SJSA1 (cell line): ENCODE measurements around the gene UGT1A5. TPM values are rescaled to one million over a fixed set of nuclear protein-coding genes. Genes with fewer than 3 reads are reported as not detected.
A peak's percentile ranks its signal among the peaks of the same experiment; 100 is the strongest.

ENCODE experiments used
- DNase-seq, 2 experiments: peaks; one replicate each; pipeline ENCODE4 v3.0.0-alpha.2; 2015 to 2020; ENCODE audit warnings: low spot score in 2 of 2, low read depth in 1 of 2
- H3K27ac ChIP-seq: fragments of 250-450 bp; sonication (Bioruptor Pico); 2 replicates; pipeline ENCODE4 v1.5.1; 2020; ENCODE audit warnings: mild to moderate bottlenecking, moderate library complexity
- H3K27me3 ChIP-seq: fragments of 250-450 bp; sonication (Bioruptor Pico); replicated peaks from 2 replicates; pipeline ENCODE4 v1.5.1; 2020; ENCODE audit warnings: mild to moderate bottlenecking, moderate library complexity
- H3K36me3 ChIP-seq: fragments of 250-450 bp; sonication (Bioruptor Pico); 2 replicates; pipeline ENCODE4 v1.5.1; 2020; ENCODE audit warnings: mild to moderate bottlenecking
- H3K4me1 ChIP-seq: fragments of 250-450 bp; sonication (Bioruptor Pico); replicated peaks from 2 replicates; pipeline ENCODE4 v1.6.1; 2021; ENCODE audit warnings: mild to moderate bottlenecking
- H3K4me3 ChIP-seq: fragments of 250-450 bp; sonication (Bioruptor Pico); 2 replicates; pipeline ENCODE4 v1.5.1; 2020; ENCODE audit warnings: mild to moderate bottlenecking
- H3K9me3 ChIP-seq: fragments of 250-450 bp; sonication (Bioruptor Pico); replicated peaks from 2 replicates; pipeline ENCODE4 v1.5.1; 2020; ENCODE audit warnings: mild to moderate bottlenecking
- total RNA-seq: library from RNA; depleted of rRNA; stranded (reverse); fragments of >200 nt; shearing (Covaris generic); gene quantifications from 2 replicates; pipeline ENCODE4 v1.2.3, GENCODE V29; 2014

Gene UGT1A5
- total RNA-seq, 1 experiment from 2014 or later, result not detected

DNA sequence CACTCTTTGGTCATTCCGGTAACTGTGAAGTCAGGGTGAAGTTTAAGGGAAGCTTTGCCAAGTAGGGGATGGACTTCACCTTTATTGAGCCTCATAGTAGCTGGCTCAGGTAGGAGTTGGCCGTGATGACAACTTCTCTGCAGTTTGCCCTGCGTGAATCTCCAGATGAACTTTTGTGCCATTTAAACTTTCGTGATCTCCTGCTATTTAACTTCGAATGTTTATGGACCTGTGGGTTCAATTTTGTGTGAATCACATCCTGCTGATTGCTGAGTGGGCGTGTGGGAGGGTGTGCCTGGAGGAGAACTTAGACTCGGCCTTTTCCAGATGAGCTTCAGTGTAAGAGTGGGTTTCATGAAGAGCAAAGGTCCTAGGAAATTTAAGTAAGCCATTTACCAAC is 51.6 kb downstream of the UGT1A5 start:
- Histone ChIP-seq H3K27ac (no peak overlapping the region), H3K9me3 (no peaks in the 10 kb centered on the region; the same call in 1 of the 2 replicates), H3K4me3 (no peak overlapping the region), H3K36me3 (no peaks in the 10 kb centered on the region), H3K4me1 (peaks cover 13% of the 10 kb centered on the region), H3K27me3 (no peaks in the 10 kb centered on the region)
- peak in 1 of 2 experiments; percentile 37 for DNase-seq

DNA sequence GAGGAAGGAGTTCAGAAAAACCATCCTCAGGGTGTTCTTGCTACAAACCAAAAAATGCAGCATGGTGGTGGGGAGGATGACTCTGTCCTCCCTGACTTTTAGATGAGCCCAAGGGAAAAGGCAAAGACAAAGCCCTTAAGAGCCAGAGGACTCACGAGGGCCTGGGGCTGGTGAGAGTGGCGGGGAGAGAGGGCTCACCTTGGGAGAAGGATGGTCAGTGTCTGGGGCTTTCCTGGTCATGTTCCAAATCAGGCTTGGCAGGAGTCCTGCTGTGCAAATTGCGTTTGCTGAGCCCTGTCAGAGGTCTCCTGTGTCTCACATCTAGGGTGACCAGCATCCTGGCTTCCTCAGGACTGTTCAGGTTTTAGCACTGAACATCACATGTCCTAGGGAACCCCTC is 52.1 kb downstream of the UGT1A5 start:
- DNase-seq, result no peak
- Histone ChIP-seq H3K27me3 (no peaks in the 10 kb centered on the region), H3K9me3 (no peaks in the 10 kb centered on the region; the same call in 1 of the 2 replicates), H3K4me3 (no peak overlapping the region), H3K27ac (no peak overlapping the region), H3K36me3 (no peaks in the 10 kb centered on the region), H3K4me1 (peaks cover 13% of the 10 kb centered on the region)

DNA sequence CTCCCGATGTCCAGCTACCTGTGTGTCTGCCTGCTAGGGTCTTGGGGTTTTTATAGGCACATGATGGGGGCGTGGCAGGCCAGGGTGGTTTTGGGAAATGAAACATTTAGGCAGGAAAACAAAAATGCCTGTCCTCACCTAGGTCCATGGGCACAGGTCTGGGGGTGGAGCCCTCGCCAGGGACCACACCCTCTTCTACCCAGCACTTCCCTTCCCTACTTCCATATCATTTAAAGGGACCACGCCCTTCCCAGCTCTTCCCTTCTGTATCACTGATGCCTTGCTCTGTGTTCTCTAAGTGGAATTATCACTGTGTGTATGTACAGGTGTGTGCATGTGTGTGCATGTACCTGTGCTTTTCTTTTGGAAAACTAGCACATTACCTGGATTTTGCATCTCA is 53.7 kb downstream of the UGT1A5 start:
- no peak overlapping the region for H3K27ac ChIP-seq

DNA sequence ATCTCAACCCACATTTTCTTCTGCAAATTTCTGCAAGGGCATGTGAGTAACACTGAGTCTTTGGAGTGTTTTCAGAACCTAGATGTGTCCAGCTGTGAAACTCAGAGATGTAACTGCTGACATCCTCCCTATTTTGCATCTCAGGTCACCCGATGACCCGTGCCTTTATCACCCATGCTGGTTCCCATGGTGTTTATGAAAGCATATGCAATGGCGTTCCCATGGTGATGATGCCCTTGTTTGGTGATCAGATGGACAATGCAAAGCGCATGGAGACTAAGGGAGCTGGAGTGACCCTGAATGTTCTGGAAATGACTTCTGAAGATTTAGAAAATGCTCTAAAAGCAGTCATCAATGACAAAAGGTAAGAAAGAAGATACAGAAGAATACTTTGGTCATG is 55.4 kb downstream of the UGT1A5 start:
- Histone ChIP-seq H3K27ac (no peak overlapping the region), H3K4me1 (peaks cover 13% of the 10 kb centered on the region), H3K27me3 (no peaks in the 10 kb centered on the region), H3K36me3 (no peaks in the 10 kb centered on the region), H3K4me3 (no peak overlapping the region), H3K9me3 (no peaks in the 10 kb centered on the region; the same call in 1 of the 2 replicates)
- no peak for DNase-seq

More for the DNA sequence above, 53.7 kb downstream of the UGT1A5 start:
- Histone ChIP-seq H3K36me3 (no peaks in the 10 kb centered on the region), H3K27me3 (no peaks in the 10 kb centered on the region), H3K9me3 (no peaks in the 10 kb centered on the region; the same call in 1 of the 2 replicates), H3K4me3 (no peak overlapping the region), H3K4me1 (peaks cover 13% of the 10 kb centered on the region)
- no peak for DNase-seq

DNA sequence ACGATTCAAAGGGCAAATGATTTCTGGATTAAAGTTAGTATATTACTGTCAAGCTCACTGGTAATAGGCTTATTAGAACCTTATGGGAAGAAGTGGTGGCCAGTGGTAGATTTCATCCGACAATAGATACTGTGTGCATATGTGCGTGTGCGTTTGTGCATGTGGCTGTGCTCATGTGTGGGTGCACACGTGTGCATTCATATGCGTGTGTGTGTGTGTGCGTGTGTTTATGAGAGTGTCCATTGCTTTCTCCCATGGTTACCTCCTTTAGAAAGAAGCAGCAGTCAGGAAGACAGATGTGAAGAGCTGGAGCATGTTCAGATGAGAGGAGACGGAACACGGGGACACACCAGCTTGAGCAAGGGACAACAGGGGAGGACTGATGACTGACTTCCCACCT is 56.6 kb downstream of the UGT1A5 start:
- DNase-seq, result no peak
- H3K36me3 ChIP-seq, result no peaks in the 10 kb centered on the region
- no peak overlapping the region for H3K4me3 ChIP-seq
- H3K9me3 ChIP-seq, result no peaks in the 10 kb centered on the region; the same call in 1 of the 2 replicates
- H3K27ac ChIP-seq, result no peak overlapping the region
- no peaks in the 10 kb centered on the region for H3K27me3 ChIP-seq
- H3K4me1 ChIP-seq, result peaks cover 6% of the 10 kb centered on the region

DNA sequence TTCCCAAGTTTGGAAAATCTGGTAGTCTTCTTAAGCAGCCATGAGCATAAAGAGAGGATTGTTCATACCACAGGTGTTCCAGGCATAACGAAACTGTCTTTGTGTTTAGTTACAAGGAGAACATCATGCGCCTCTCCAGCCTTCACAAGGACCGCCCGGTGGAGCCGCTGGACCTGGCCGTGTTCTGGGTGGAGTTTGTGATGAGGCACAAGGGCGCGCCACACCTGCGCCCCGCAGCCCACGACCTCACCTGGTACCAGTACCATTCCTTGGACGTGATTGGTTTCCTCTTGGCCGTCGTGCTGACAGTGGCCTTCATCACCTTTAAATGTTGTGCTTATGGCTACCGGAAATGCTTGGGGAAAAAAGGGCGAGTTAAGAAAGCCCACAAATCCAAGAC is 59.4 kb downstream of the UGT1A5 start:
- Histone ChIP-seq H3K27me3 (no peaks in the 10 kb centered on the region), H3K4me3 (no peak overlapping the region), H3K4me1 (no peaks in the 10 kb centered on the region), H3K27ac (no peak overlapping the region), H3K9me3 (peaks cover 2% of the 10 kb centered on the region; the same call in 1 of the 2 replicates), H3K36me3 (no peaks in the 10 kb centered on the region)
- no peak for DNase-seq

DNA sequence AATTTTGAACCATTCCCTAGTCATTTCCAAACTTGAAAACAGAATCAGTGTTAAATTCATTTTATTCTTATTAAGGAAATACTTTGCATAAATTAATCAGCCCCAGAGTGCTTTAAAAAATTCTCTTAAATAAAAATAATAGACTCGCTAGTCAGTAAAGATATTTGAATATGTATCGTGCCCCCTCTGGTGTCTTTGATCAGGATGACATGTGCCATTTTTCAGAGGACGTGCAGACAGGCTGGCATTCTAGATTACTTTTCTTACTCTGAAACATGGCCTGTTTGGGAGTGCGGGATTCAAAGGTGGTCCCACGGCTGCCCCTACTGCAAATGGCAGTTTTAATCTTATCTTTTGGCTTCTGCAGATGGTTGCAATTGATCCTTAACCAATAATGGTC is 59.9 kb downstream of the UGT1A5 start:
- no peak overlapping the region for H3K27ac ChIP-seq
- H3K9me3 ChIP-seq, result peaks cover 3% of the 10 kb centered on the region; the same call in 1 of the 2 replicates
- H3K4me3 ChIP-seq, result no peak overlapping the region
- H3K36me3 ChIP-seq, result no peaks in the 10 kb centered on the region
- DNase-seq, result no peak
- H3K4me1 ChIP-seq, result no peaks in the 10 kb centered on the region
- no peaks in the 10 kb centered on the region for H3K27me3 ChIP-seq

DNA sequence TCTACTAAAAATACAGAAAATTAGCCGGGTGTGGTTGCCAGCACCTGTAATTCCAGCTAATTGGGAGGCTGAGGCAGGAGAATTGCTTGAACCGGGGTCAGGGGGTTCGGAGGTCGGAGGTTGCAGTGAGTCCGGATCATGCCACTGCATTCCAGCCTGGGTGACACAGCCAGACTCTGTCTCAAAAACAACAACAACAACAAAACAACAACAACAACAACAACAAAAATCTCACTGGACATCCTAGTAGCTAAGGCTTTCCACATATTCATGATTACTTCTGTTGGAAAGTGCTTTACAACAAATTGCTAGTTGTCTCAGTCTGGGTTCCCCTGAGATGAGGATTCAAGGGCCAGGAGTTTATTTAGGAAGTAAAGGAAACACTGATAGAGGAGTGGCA is 61.1 kb downstream of the UGT1A5 start:
- H3K9me3 ChIP-seq, result peaks cover 3% of the 10 kb centered on the region; the same call in 1 of the 2 replicates
- no peaks in the 10 kb centered on the region for H3K4me1 ChIP-seq
- H3K4me3 ChIP-seq, result no peak overlapping the region
- no peaks in the 10 kb centered on the region for H3K36me3 ChIP-seq
- no peaks in the 10 kb centered on the region for H3K27me3 ChIP-seq
- DNase-seq, result no peak
- no peak overlapping the region for H3K27ac ChIP-seq

DNA sequence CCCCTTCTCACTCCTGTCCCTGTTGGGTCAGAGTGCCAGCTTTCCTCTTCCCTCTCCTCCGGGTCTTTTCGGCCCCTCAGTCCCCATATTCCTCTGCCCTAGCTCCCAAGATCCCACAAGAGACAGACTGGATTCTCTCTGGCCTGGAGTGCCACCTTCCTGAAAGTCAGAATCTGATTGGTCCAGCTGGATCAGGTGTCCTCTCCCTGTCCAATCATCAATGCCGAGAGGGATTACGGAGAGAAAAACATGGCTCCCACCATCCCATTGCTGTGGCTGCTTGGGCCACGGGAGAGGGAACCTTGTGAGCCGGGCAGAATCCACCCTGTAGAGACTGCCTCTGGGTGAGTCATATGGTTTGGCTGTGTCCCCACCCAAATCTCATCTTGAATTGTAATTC is 62.7 kb downstream of the UGT1A5 start:
- DNase-seq, result no peak
- no peaks in the 10 kb centered on the region for H3K36me3 ChIP-seq
- H3K9me3 ChIP-seq, result 0 out of 2 replicates have a peak, but pooled peaks cover 3% of the 10 kb centered on the region
- H3K27ac ChIP-seq, result no peak overlapping the region
- H3K4me3 ChIP-seq, result no peak overlapping the region
- no peaks in the 10 kb centered on the region for H3K4me1 ChIP-seq
- H3K27me3 ChIP-seq, result no peaks in the 10 kb centered on the region

DNA sequence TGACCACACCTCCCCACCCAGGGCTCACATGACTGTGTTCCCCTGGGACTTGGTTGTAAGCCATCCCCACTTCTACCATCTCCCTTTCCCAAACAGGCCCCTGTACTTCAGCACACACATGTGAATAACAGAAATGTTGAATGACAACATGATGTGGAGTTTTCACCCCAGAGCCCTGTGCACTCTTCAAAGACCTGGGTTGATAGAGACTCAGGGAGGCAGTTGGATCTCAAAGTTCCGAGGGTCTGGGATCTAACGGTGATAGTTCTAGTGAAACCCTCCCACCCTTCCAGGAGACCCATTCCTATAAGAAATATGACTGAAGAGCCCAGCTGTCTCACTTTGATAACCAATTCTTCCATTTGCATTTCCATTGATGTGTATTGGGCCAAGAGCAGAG is 65.3 kb downstream of the UGT1A5 start, which contains the start of gene MROH2A:
Gene MROH2A, plus strand, starts transcription at position 301 of the 400 bp plus-strand sequence. CDS start 1,029 bp downstream, outside the sequence.
- Histone ChIP-seq H3K36me3 (no peaks in the 10 kb centered on the region), H3K9me3 (0 out of 2 replicates have a peak, but pooled peaks cover 3% of the 10 kb centered on the region), H3K4me1 (no peaks in the 10 kb centered on the region), H3K4me3 (no peak within 1 kb of the TSS), H3K27me3 (peaks cover 5% of the 10 kb centered on the region; the same call in 1 of the 2 replicates), H3K27ac (no peak within 1 kb of the TSS)
- DNase-seq, result no peak

DNA sequence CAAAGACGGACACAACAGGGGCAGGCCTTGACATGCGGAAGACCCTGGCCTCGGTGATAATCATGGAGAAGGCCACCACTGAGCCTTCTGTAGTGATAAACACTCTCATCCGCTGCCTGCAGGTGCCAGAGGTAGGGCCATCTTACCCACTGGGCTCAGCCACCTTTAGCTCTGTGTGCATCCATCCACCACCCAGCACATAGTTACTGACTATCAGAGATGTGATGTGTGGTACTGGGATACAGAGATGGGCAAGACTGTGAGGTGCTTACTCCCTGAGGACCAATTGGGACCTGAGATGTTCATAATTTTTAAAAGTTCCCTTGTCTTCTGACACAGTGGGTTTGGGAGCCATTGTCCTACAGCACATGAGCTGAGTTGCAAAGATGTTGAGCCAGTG is 67.0 kb downstream of the UGT1A5 start:
- Histone ChIP-seq H3K27me3 (peaks cover 5% of the 10 kb centered on the region; the same call in 1 of the 2 replicates), H3K4me3 (no peak overlapping the region), H3K4me1 (no peaks in the 10 kb centered on the region), H3K27ac (no peak overlapping the region), H3K36me3 (no peaks in the 10 kb centered on the region), H3K9me3 (0 out of 2 replicates have a peak, but pooled peaks cover 3% of the 10 kb centered on the region)
- DNase-seq, result no peak

DNA sequence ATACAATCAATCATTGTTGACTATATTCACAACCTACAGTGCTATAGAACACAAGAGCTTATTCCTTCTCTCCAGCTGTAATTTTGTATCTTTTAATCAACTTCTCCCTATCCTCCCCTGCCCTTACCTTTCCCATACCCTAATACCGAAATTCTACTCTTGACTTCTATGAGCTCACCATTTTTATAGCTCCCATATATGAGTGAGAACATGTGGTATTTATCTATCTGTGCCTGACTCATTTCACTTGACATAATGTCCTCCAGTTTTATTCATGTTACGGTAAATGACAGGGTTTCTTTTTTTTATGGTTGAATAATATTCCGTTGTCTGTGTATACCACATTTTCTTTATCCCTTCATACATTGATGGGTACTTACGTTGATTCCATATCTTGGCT is 68.1 kb downstream of the UGT1A5 start:
- Histone ChIP-seq H3K36me3 (no peaks in the 10 kb centered on the region), H3K4me1 (no peaks in the 10 kb centered on the region), H3K4me3 (no peak overlapping the region), H3K27ac (no peak overlapping the region), H3K27me3 (peaks cover 5% of the 10 kb centered on the region; the same call in 1 of the 2 replicates), H3K9me3 (0 out of 2 replicates have a peak, but pooled peaks cover 3% of the 10 kb centered on the region)
- DNase-seq, result no peak

DNA sequence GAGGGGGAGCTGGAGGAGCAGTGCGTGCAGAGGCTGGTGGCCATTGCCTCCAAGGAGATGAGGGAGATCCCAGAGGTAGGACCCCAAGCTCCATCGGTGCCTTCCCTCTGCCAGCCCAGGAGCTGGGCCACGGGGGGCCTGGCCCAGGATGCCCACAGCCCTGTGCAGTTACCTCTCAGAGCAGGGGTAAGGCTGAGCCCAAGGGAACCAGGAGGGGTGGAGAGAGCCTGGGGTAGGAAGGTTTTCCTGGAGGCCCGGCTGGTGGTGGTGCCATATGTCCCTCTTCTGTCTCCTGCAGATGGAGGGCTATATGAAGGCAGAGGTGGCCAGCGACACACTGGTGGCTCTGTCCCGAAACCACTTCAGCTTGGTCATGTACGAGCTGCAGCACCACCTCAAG is 76.8 kb downstream of the UGT1A5 start:
- no peaks in the 10 kb centered on the region for H3K4me1 ChIP-seq
- no peaks in the 10 kb centered on the region for H3K27me3 ChIP-seq
- H3K27ac ChIP-seq, result no peak overlapping the region
- H3K36me3 ChIP-seq, result no peaks in the 10 kb centered on the region
- no peaks in the 10 kb centered on the region for H3K9me3 ChIP-seq
- H3K4me3 ChIP-seq, result no peak overlapping the region
- DNase-seq, result peak in 1 of 2 experiments; percentile 31

DNA sequence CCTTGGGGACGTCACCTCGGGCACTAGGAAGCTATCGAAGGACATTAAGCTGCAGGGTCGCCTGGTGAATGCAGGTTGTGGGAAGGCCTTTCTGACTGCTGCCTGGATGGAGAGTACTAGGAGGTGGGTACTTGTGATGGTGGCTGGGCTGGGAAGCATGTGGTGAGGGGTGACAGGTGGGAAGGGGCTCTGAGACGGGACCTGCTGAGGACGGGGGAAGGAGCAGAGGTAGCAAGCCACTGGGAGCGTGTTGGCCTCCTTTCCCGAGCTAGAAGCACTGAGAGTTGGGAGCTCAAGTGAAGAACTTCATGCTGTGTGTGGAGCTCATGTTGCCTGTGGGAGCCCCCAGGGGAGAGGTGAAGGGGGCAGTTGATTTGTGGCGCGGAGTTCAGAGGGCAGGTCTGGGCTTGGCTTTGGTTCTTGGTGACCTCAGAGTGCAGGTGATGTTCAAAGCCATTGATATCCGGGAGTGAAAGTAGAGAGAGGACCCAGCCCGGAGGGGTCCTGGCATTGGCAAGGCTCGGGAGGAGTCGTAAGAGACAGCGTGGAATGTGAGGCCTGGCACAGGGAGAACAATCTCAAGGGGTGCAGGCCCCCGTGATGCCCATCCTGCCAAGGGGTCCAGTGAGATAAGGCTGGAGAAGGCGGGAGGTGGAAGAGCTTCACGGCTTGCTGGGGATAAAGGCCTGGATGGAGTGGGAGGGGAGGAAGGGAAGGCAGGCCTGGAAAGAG is 78.6 kb downstream of the UGT1A5 start:
- Histone ChIP-seq H3K36me3 (no peaks in the 10 kb centered on the region), H3K9me3 (no peaks in the 10 kb centered on the region), H3K27me3 (no peaks in the 10 kb centered on the region), H3K4me1 (no peaks in the 10 kb centered on the region), H3K27ac (no peak overlapping the region), H3K4me3 (no peak overlapping the region)
- DNase-seq, result peak in 1 of 2 experiments; percentile 29
